GM10847 (cell line): ENCODE measurements around the gene CDHR5.

Experiments used
- POLR2A ChIP-seq: IDR thresholded peaks from 2 replicates; pipeline ENCODE4 v1.6.1; 2011; ENCODE audit not compliant: insufficient read length; ENCODE audit errors: extremely low read depth

Gene CDHR5

DNA sequence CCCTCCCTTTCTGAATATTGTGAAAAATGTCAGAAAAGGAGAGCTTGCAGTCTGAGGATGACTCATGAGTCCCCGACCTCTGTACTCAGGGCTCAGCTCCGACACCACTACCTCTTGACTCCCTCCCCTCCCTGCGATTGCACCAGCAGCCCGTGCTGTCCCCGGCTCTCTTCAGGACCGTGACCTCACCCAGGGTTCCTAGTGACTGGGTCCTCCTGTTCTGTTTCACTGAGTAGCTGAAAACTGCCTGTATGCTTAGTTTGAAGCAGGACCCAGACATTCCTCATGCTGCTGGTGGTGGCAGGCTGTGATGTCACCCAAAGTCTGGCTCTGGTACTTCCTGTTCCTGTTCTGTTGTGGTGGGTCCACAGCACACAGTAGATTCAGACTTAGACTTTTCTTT is 36.8 kb downstream of the CDHR5 start:
- TF ChIP-seq POLR2A, result no peak

DNA sequence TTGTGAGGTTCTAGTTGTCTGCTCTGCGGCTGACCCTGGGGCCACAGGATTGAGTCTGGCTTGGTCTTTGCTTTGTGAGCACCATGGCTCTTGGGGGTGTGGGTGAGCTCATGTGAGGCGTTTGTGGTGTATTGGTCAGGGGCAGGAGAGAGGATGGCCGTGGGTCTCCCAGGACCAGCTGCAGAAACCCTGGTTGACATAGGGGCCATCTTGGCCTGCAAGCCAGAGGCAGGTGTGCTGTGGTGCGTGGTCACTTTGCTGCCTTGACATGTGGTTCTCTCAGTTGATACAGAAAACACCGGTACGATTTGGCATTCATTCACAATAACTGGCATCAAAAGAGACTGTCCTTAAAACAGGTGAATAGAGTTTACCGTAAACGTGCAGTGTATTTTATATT is 37.2 kb downstream of the CDHR5 start:
- no peak for TF ChIP-seq POLR2A

DNA sequence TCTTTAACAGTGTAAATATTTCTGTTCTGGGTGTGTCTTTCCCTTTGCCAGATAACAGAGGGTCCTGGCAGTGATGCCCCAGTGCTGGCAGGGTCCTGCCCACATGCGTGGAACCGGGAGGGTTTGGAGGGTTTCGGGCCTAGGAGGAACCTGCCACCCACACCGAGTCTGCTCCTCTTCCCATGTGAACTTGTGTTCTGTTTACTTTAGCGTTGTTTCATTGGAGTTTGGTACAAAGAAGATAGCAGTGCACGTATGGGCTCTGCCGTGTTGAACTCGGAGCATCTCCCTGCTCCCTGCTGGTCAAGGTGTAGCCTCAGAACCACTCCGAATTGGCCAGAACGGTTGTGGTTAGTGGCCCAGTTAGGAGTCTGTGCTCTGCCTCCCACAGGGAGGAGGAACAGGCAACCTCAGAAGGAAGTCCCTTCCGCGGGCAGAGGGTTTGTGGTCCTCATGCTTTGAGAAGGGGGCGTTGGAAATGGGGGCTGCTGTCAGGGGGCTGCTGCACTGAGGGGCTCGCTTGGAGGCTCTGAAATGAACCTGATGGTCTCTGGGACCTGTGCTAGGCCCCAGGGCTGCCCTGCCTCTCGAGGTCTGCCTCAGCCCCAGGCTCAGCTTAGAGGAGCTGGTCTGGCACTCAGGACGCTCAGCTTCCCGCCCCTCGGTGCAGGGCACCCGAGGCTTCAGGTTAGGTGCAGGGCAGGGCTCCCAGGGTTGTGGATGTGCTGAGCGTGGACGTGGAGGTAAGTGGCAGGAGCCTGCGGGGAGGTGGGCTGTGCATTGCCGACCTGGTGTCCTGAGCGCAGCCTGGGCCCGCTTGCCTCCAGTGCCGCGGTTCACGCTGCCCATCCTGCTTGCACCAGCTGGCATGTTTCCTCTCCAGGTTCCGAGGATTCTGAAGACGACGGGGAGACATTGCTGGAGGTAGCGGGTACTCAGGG is 38.1 kb downstream of the CDHR5 start:
- TF ChIP-seq POLR2A, result no peak

DNA sequence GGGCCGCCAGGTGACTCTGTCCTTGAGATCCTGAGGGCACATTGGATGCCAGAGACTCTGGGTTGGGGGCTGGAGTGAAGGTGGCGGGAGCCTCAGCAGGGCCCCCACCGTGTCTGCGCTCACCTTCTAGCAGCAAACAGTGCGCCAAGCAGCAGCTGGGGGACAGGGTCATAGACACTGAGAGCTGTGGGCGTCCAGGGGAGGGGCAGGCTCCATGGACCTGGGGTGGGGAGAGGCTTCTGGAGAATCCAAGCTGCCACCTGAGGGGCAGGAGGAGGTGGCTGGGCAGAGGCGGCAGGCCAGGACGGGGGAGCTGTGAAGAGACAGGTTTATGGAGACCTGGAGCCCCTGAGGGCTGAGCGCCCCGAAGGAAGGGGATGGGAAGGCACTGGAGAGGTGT is 40.5 kb downstream of the CDHR5 start:
- no peak for TF ChIP-seq POLR2A

DNA sequence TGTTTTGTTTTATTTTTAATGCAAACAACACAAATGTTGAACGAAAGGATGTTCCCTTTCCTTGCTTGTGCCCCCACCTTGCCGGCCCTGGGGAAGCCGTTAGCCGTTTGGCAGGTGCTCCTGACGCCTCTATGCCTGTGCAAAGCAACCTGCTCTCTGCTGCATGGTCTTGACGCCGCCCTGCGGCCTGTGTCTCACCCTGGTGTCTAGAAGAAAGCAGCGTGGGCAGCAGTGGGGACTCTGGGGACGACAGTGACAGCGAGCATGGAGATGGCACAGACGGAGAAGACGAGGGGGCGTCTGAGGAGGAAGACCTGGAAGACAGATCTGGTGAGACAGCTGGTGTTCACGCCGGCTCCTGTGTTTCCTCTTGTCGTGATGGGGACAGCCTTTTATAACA is 43.0 kb downstream of the CDHR5 start:
- no peak for TF ChIP-seq POLR2A

DNA sequence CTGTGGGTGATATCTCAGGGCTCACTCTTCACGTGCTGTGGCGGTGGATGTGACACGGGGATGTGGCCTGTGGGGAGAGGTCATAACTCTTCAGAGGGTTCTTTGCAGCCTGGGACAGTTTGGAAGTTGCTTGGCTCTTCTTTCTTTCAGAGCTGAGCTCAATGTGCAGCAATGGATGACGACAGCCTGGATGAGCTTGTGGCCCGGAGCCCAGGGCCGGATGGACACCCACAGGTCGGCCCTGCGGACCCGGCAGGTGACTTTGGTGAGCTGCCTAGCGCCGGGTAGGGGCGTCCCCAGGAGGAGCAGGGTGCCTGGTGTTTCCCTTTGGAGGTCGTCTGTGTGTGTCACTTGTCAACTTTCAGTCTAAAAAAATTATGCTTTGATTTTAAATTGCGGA is 43.4 kb downstream of the CDHR5 start:
- TF ChIP-seq POLR2A, result no peak

DNA sequence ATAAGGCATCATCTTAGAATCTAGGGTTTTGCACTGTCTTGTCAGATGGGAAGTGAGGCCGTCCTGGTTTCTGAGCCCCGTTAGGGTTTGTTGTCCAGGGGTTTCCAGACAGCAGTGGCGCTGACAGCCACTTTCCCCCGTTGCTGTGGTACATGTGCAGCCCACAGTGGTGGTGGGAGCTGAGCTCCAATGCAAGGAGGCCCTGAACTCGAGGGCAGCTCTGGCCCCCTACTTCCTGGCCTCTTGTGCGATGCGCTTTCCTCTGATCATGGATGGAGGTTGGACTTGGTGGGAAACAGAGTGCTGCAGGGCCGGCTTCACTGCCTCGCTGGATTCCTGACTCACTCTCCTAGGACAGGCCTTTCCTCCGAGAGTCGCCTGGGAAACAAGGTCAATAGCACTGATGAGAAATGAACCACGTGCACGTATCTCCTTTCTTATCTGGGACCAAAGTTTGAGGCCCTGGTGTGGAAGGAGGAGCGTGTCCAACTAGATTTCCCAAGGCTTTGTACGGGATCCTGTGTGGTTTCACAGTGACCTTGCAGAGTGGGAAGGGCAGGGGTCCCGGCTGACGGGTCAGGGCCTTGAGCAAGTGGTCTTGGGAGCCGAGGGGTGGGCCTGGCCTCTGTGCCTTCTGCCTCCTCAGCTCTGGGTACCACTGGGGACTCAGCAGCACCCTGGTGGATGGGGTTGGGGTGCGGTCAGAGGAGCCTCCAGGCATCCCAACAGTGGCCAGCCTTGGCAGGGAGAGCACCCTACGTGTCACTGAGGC is 44.7 kb downstream of the CDHR5 start:
- no peak for TF ChIP-seq POLR2A

DNA sequence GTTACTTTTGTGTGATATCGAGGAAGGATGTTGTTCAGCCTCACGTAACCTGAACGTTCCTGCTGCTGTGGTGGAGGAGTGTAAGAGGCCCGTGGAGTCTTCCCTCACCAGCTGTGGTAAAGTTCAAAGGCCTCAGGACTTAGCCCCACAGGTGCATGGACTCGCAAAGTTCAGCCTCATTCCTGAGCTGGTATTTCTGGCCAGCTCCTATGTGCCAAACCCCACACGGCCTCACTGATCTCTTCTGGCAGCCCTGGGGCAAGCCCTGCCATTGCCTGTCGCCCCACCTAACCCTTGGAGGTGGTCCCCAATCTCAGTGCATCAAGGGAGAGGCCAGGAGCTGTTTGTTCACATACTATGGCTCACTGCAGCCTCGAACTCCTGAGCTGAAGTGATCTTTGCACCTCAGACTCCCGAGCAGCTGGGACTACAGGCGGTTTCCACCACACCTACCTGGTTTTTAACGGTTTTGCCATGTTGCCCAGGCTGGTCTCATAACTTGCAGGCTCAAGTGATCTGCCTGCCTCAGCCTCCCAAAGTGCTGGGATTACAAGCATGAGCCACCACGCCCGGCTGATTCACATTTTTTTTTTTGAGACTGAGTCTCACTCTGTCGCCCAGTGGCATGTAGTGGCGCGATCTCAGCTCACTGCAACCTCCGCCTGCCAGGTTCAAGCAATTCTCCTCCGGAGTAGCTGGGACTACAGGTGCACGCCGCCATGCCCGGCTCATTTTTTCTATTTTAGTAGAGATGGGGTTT is 46.3 kb downstream of the CDHR5 start:
- no peak for TF ChIP-seq POLR2A

DNA sequence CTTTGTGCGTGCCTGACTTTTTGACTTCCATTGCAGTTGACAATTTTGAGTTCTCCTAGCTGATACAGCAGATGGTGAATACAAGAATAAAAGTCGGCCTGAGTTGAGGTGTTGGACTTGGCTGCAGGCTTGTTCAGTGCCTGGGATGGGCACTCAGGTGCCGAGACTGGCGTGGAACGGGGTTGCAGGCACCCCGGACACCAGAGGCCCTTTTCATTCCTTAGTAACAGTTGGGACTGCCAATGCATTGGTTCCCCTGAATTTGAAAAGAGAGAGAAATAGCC is 47.2 kb downstream of the CDHR5 start:
- no peak for TF ChIP-seq POLR2A

DNA sequence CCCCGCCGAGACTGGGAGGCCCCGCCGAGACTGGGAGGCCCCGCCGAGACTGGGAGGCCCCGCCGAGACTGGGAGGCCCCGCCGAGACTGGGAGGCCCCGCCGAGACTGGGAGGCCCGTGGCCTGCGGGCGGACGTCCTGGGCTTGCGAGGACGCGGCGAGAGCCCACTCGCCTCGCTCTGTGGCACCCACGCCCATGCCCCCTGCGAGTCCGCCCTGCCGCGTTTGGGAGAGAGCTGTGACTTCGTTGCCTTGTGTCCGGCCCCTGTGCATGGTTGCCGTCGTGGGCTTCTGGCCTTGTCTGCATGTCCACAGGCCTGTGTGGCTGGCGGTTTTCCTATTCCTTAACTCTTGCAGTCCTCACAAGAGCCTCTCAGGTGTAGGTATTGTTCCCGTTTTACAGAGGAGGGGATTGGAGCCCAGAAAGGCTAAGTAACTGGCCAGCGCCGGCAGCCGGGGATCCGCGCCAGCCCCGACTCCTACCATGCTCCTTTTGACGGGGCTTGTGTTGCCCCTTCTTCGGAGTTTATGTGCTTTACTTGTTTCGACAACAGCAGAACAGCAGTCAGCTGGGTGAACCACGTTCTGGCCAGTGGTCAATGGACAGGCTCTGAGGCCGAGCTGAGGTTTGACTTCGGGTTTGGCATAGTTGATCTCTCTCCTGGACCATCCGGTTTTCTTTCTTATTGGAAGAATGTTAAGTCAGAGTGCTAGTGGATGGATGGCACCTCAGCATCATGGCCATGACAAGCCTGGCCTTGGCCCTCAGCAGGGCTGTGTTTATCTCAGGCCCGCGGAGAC is 47.7 kb downstream of the CDHR5 start:
- no peak for TF ChIP-seq POLR2A

DNA sequence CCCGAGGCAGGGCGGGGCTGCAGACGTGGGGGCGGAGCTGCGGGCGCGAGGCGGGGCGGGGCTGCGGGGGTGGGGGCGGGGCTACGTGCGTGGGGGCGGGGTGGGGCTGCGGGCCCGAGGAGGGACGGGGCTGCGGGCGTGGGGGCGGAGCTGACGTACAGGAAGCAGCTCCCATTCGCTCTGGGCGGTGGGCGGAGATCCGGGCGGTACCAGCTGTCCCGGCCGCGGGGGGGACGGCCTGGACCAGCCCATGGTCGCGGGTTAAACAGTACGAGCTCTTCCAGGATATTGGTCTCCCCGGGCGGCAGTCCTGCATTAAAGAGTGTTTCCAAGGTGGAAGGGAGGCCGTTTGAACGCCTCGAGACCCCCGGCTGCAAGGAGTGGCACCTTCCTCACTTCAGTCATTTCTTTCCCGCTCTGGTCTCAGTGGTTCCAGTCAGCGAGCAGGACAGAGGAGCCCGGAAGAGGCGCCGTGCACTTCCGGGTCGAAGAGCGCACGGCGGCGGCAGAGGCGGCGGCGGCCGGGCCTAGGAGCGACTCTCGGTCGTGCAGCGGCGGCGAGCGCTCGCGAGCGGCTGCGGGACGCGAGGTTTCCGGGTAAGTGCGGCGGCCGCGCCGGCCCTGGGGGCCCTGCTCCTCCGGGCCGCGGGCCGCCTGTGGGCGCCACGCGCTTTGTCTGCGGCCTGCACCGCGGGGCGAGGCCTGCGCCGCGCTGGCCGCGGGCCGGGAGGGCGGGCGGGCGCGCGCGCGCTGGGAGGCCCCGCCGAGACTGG is 48.6 kb downstream of the CDHR5 start, which contains the start of gene PHRF1:
Gene PHRF1 (plus strand): TSS at position 475 of the 773 bp plus-strand sequence. CDS start 5,043 bp downstream, outside the sequence.
- peak; percentile 65 for TF ChIP-seq POLR2A

DNA sequence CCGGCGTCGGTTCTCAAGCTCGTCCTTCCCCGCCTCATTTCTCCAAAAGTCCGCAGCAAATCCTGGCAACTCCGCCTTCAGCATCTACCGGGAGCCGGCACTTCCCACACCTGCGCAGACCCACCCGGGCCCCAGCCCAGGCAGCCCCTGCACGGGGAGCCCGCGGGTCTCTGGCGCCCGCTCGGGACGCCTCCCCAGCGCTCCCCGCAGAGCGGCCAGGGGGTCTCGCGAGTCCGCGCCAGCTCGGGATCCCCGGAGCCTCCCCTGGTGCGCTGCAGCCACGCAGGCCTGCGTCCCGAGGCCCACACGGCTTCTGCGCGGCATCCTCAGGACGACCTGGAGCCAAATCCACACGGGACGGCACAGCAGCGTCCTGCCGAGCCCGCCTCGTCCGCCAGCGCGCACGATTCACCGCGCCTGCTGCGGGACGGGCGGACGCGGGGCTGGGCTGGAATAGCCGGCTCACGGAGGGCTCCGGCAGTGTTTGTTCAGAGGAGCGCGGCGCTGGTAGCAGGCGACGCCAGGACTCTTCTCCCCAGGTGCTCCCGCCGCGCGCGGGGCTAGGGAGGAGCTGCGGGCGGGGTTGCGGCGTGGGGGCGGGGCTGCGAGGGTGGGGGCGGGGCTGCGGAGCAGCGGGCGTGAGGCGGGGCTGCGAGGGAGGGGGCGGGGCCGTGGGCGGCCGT is 49.3 kb downstream of the CDHR5 start:
- TF ChIP-seq POLR2A, result no peak

DNA sequence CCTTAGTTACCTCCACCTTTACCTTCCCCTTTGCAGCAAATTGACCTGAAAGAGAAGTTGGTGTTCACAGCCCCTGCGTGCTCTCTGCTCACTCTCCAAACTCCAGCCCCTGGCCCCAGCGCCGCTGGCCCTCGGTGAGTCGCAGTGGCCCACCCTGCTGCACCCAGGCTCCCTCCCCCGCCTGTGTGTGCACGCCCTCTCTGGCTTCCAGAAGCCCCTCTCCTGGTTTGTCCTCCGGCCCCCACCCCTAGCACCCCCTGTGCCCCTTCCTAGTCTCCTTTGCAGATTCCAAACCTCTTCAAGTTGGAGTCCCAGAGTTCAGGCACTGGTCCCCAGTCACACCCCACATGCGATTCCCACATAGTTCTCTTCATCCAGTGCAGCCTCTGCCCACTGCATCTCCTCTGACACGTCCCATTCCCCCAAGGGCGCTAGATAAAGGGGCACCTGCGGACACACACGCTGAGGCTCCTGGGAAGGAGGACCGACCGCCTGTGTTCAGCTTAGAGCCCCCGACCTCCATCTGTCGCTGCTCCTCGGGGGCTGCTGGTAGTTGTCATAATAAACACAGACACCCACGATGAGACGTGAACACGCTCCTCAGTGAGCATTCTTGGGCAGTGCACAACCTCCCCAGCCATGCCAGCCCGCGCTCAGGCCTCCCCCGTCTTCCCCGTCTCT is 50.0 kb downstream of the CDHR5 start:
- no peak for TF ChIP-seq POLR2A

DNA sequence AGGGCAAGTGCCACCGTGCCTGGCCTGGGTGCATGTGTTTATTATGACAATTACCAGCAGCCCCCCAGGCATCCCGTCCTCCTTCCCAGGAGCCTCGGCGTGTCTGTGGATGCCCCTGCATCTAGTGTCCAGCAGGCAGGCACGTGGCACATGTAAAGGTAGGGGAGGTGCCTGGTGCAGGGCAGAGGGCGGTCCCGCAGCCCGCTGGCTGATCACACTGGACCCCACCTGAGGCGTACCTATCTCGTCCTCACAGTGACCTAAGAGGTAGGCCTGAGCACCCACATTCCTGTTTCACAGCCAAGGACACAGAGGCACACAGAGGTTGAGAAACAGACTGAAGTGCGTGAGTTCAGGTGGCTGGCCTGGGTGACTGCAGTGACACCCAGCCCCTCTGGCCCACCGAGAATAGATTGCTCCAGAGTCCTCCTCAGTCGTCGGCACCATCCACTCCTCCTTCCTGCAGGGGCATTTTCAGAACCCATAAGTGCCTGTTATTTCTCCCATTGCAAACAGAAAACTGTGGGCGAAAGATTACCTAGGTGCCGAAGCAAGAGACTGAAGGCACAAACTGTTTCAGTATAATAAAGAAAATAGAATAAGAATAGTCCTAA is 51.5 kb downstream of the CDHR5 start:
- TF ChIP-seq POLR2A, result no peak
